ENCODE data around the gene CEACAM19. TPM values are rescaled to one million over a fixed set of nuclear protein-coding genes. Genes with fewer than 3 reads are reported as not detected.

The CEACAM19 gene
- total and polyA plus RNA-seq, 2 of the 13 experiments (the other 11 are each of a cell fraction or from before 2014, with no cell fraction given), result 1.3 to 4.0 TPM

- TF ChIP-seq CERS6 (CRISPR knock-in tag; IDR thresholded peaks at IDR 0.05) (no peak), ISX (CRISPR knock-in tag; conservative IDR thresholded peaks at IDR 0.05) (no peak), NR3C1 (CRISPR knock-in tag; IDR thresholded peaks at IDR 0.05) (no peak), ZNF710 (CRISPR knock-in tag; IDR thresholded peaks at IDR 0.05; ENCODE audit: borderline replicate concordance) (peak; percentile 99), SNRNP70 (IDR thresholded peaks at IDR 0.05; ENCODE audit: low read depth, low read length) (no peak), ZNF570 (CRISPR knock-in tag; IDR thresholded peaks at IDR 0.05; ENCODE audit: borderline replicate concordance) (no peak), ISL2 (CRISPR knock-in tag; IDR thresholded peaks at IDR 0.05) (peak; percentile 69; the same call in 1 of the 2 replicates), NFIC (IDR thresholded peaks at IDR 0.05; ENCODE audit: low read length) (peak; percentile 95), SCMH1 (CRISPR knock-in tag; IDR thresholded peaks at IDR 0.05; ENCODE audit: borderline replicate concordance) (no peak), NFATC3 (CRISPR knock-in tag; IDR thresholded peaks at IDR 0.05) (no peak), PTBP1 (IDR thresholded peaks at IDR 0.05; ENCODE audit: low read depth, low read length, poor library complexity, severe bottlenecking) (no peak), ZNF44 (CRISPR knock-in tag; IDR thresholded peaks at IDR 0.05) (no peak), ZBTB38 (CRISPR knock-in tag; IDR thresholded peaks at IDR 0.05) (peak; percentile 84), ZNF251 (CRISPR knock-in tag; IDR thresholded peaks at IDR 0.05) (no peak), EP300 (IDR thresholded peaks at IDR 0.05; ENCODE audit: low read depth in 2 of 2, low read length in 2 of 2) (peak; percentile 60 to 96; a peak in 3 of 4 replicates), EP300 (CRISPR knock-in tag; IDR thresholded peaks at IDR 0.05; ENCODE audit: borderline replicate concordance) (peak; percentile 38; the same call in 1 of the 2 replicates), PHB2 (IDR thresholded peaks at IDR 0.05; ENCODE audit: partially characterized antibody) (no peak), HMGXB3 (CRISPR knock-in tag; IDR thresholded peaks at IDR 0.05; ENCODE audit: borderline replicate concordance) (0 out of 2 replicates have a peak, but pooled peaks have one; percentile 23), GZF1 (CRISPR knock-in tag; IDR thresholded peaks at IDR 0.05) (peak; percentile 51; the same call in 1 of the 2 replicates), ZBTB21 (CRISPR knock-in tag; IDR thresholded peaks at IDR 0.05) (no peak), ZKSCAN5 (CRISPR knock-in tag; IDR thresholded peaks at IDR 0.05) (no peak), ZSCAN25 (CRISPR knock-in tag; IDR thresholded peaks at IDR 0.05) (peak; percentile 96), ZNF703 (CRISPR knock-in tag; IDR thresholded peaks at IDR 0.05; ENCODE audit: borderline replicate concordance) (peak; percentile 51; the same call in 1 of the 2 replicates)
These were observed 47.4 kb downstream of the CEACAM19 start (continued) for GRCh38 chr19:44718441-44719261.
